HepG2 (cell line): ENCODE measurements around the gene LYPLA2. TPM values are rescaled to one million over a fixed set of nuclear protein-coding genes. Genes with fewer than 3 reads are reported as not detected.

Experiments
- FOXO1 ChIP-seq: sonication (generic); formaldehyde crosslinking; IDR thresholded peaks from 2 replicates; pipeline ENCODE4 v1.4.0; 2020; ENCODE audit warnings: missing genetic modification reagents
- HNRNPK ChIP-seq: fragments of 200-400 bp; formaldehyde crosslinking; IDR thresholded peaks from 2 replicates; pipeline ENCODE4 v1.6.1; 2018; ENCODE audit warnings: low read length, low read depth, moderate library complexity, mild to moderate bottlenecking; ENCODE audit not compliant: poor library complexity, severe bottlenecking
- HOXA3 ChIP-seq: sonication (generic); formaldehyde crosslinking; IDR thresholded peaks from 2 replicates; pipeline ENCODE4 v1.5.0; 2020; ENCODE audit warnings: missing genetic modification reagents
- KDM4B ChIP-seq: sonication (generic); formaldehyde crosslinking; IDR thresholded peaks from 2 replicates; pipeline ENCODE4 v1.4.0; 2020; ENCODE audit warnings: missing genetic modification reagents
- KDM5B ChIP-seq: sonication (generic); formaldehyde crosslinking; IDR thresholded peaks from 2 replicates; pipeline ENCODE4 v1.4.0; 2020; ENCODE audit warnings: missing genetic modification reagents, mild to moderate bottlenecking, borderline replicate concordance
- NCOA1 ChIP-seq: sonication (generic); formaldehyde crosslinking; IDR thresholded peaks from 2 replicates; pipeline ENCODE4 v1.9.0; 2021; ENCODE audit warnings: missing genetic modification reagents
- NFKBIZ ChIP-seq: IDR thresholded peaks from 2 replicates; pipeline ENCODE4 v1.6.1; 2018; ENCODE audit warnings: missing genetic modification reagents, missing compliant biosample characterization
- NFYB ChIP-seq: sonication (generic); formaldehyde crosslinking; IDR thresholded peaks from 2 replicates; pipeline ENCODE4 v1.4.0; 2020; ENCODE audit warnings: missing genetic modification reagents
- SMYD3 ChIP-seq: sonication (generic); formaldehyde crosslinking; IDR thresholded peaks from 2 replicates; pipeline ENCODE4 v1.8.1; 2023; ENCODE audit warnings: mild to moderate bottlenecking, missing genetic modification reagents
- SPEN ChIP-seq: sonication (generic); formaldehyde crosslinking; IDR thresholded peaks from 2 replicates; pipeline ENCODE4 v1.5.1; 2020; ENCODE audit warnings: low read depth, mild to moderate bottlenecking, missing genetic modification reagents
- THYN1 ChIP-seq: sonication (generic); formaldehyde crosslinking; IDR thresholded peaks from 2 replicates; pipeline ENCODE4 v1.8.1; 2023; ENCODE audit warnings: low read depth, mild to moderate bottlenecking, moderate library complexity, missing genetic modification reagents, borderline replicate concordance
- TMF1 ChIP-seq: sonication (generic); formaldehyde crosslinking; IDR thresholded peaks from 2 replicates; pipeline ENCODE4 v1.8.1; 2022; ENCODE audit warnings: low read depth, missing genetic modification reagents
- ZNF136 ChIP-seq: sonication (generic); formaldehyde crosslinking; IDR thresholded peaks from 2 replicates; pipeline ENCODE4 v1.8.1; 2022; ENCODE audit warnings: low read depth, mild to moderate bottlenecking, moderate library complexity, missing genetic modification reagents
- ZNF530 ChIP-seq: sonication (generic); formaldehyde crosslinking; IDR thresholded peaks from 2 replicates; pipeline ENCODE4 v1.5.0; 2020; ENCODE audit warnings: low read depth, mild to moderate bottlenecking, missing genetic modification reagents
- ZNF850 ChIP-seq: sonication (generic); formaldehyde crosslinking; conservative IDR thresholded peaks from 2 replicates; pipeline ENCODE4 v1.9.0; 2021; ENCODE audit warnings: mild to moderate bottlenecking, missing genetic modification reagents
- ZSCAN31 ChIP-seq: sonication (generic); formaldehyde crosslinking; IDR thresholded peaks from 2 replicates; pipeline ENCODE4 v1.5.0; 2020; ENCODE audit warnings: low read depth, mild to moderate bottlenecking, missing genetic modification reagents
- polyA plus RNA-seq, 8 experiments: library from polyadenylated mRNA; depleted of rRNA in 3 of 8; stranded (reverse) in 7 of 8; unstranded in 1 of 8; fragments of >200 nt; fragmentation: Illumina TruSeq in 4 of 8; extraction: Trizol in 4 of 8; gene quantifications; 2 replicates each; pipeline versions ENCODE4 v1.2.1 to v1.2.3, GENCODE V29; 2011 to 2016; ENCODE audit warnings: low read depth in 4 of 8, missing spikeins in 1 of 8, mixed read lengths in 1 of 8; ENCODE audit not compliant: insufficient read depth in 1 of 8
- total RNA-seq, 5 experiments: library from RNA; depleted of rRNA; stranded (reverse); fragments of >200 nt; fragmentation: Illumina TruSeq; extraction: Trizol; gene quantifications; 2 replicates each; pipeline ENCODE4 v1.2.3, GENCODE V29; 2016; ENCODE audit warnings: low read depth in 1 of 5
- TF ChIP-seq, protein P1 (sequence below): sonication (generic); formaldehyde crosslinking; IDR thresholded peaks from 2 replicates; pipeline ENCODE4 v1.5.1; 2020; ENCODE audit warnings: mild to moderate bottlenecking, missing genetic modification reagents, moderate library complexity
- TF ChIP-seq, protein P2 (sequence below): sonication (generic); formaldehyde crosslinking; IDR thresholded peaks from 2 replicates; pipeline ENCODE4; 2020; ENCODE audit warnings: missing genetic modification reagents, mild to moderate bottlenecking, borderline replicate concordance
- TF ChIP-seq, protein P3 (sequence below): sonication (generic); formaldehyde crosslinking; IDR thresholded peaks from 2 replicates; pipeline ENCODE4 v1.5.0; 2020; ENCODE audit warnings: mild to moderate bottlenecking, missing genetic modification reagents
- TF ChIP-seq, protein P4 (sequence below): IDR thresholded peaks from 2 replicates; pipeline ENCODE4 v1.6.1; 2016; ENCODE audit warnings: missing compliant biosample characterization, missing genetic modification reagents, borderline replicate concordance

The LYPLA2 gene
- total and polyA plus RNA-seq, 2 of the 13 experiments (the other 11 are each of a cell fraction or from before 2014, with no cell fraction given) = 72.1 to 73.2 TPM

DNA sequence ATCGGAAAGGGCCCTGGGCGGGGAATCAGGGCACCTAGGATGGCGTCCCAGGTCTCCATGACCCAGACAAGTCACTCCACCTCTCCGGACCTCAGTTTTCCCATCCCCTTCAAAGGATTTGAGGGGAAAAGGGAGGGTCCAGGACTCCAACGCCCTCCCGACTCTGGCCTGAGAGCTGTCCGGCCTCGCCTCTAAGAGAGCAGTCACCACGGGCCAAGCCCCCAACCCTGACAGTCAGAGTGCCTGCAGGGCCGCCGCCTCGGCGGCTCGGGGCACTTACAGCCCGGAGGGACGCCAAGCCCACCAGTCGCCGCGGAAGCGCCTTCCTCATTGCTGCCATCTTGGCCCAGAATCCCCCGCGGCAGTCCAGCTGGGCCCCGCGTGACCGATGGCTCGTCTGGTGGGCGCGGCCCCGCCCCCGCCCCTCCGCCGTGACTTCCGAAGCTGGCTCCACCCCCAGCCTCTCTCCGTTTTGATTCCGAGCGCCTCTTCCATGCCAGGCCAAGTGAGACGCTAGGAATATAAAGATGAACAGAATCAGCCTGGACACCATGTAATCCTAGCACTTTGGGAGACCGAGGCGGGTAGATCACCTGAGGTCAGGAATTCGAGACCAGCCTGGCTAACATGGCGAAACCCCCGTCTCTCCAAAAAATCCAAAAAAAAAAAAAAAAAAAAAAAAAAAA lies 34.3 kb downstream of the LYPLA2 start, which contains the start of gene HMGCL (continued):
- TF ChIP-seq, protein P1, sequence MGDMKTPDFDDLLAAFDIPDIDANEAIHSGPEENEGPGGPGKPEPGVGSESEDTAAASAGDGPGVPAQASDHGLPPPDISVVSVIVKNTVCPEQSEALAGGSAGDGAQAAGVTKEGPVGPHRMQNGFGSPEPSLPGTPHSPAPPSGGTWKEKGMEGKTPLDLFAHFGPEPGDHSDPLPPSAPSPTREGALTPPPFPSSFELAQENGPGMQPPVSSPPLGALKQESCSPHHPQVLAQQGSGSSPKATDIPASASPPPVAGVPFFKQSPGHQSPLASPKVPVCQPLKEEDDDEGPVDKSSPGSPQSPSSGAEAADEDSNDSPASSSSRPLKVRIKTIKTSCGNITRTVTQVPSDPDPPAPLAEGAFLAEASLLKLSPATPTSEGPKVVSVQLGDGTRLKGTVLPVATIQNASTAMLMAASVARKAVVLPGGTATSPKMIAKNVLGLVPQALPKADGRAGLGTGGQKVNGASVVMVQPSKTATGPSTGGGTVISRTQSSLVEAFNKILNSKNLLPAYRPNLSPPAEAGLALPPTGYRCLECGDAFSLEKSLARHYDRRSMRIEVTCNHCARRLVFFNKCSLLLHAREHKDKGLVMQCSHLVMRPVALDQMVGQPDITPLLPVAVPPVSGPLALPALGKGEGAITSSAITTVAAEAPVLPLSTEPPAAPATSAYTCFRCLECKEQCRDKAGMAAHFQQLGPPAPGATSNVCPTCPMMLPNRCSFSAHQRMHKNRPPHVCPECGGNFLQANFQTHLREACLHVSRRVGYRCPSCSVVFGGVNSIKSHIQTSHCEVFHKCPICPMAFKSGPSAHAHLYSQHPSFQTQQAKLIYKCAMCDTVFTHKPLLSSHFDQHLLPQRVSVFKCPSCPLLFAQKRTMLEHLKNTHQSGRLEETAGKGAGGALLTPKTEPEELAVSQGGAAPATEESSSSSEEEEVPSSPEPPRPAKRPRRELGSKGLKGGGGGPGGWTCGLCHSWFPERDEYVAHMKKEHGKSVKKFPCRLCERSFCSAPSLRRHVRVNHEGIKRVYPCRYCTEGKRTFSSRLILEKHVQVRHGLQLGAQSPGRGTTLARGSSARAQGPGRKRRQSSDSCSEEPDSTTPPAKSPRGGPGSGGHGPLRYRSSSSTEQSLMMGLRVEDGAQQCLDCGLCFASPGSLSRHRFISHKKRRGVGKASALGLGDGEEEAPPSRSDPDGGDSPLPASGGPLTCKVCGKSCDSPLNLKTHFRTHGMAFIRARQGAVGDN (CRISPR knock-in tag) = peak; percentile 95
- TF ChIP-seq ZNF530 (CRISPR knock-in tag) (no peak), HNRNPK (peak; percentile 69), ZNF850 (no peak), NCOA1 (CRISPR knock-in tag) (no peak), ZNF136 (CRISPR knock-in tag) (peak; percentile 44; the same call in 1 of the 2 replicates), KDM4B (CRISPR knock-in tag) (0 out of 2 replicates have a peak, but pooled peaks have one; percentile 39), FOXO1 (CRISPR knock-in tag) (no peak), KDM5B (CRISPR knock-in tag) (peak; percentile 82), TMF1 (CRISPR knock-in tag) (no peak), HOXA3 (CRISPR knock-in tag) (peak; percentile 95), ZSCAN31 (CRISPR knock-in tag) (peak; percentile 93), NFKBIZ (CRISPR knock-in tag) (peak; percentile 63; the same call in 1 of the 2 replicates), SPEN (CRISPR knock-in tag) (peak; percentile 78), NFYB (no peak), THYN1 (CRISPR knock-in tag) (no peak), SMYD3 (CRISPR knock-in tag) (0 out of 2 replicates have a peak, but pooled peaks have one; percentile 57)
- TF ChIP-seq, protein P2, sequence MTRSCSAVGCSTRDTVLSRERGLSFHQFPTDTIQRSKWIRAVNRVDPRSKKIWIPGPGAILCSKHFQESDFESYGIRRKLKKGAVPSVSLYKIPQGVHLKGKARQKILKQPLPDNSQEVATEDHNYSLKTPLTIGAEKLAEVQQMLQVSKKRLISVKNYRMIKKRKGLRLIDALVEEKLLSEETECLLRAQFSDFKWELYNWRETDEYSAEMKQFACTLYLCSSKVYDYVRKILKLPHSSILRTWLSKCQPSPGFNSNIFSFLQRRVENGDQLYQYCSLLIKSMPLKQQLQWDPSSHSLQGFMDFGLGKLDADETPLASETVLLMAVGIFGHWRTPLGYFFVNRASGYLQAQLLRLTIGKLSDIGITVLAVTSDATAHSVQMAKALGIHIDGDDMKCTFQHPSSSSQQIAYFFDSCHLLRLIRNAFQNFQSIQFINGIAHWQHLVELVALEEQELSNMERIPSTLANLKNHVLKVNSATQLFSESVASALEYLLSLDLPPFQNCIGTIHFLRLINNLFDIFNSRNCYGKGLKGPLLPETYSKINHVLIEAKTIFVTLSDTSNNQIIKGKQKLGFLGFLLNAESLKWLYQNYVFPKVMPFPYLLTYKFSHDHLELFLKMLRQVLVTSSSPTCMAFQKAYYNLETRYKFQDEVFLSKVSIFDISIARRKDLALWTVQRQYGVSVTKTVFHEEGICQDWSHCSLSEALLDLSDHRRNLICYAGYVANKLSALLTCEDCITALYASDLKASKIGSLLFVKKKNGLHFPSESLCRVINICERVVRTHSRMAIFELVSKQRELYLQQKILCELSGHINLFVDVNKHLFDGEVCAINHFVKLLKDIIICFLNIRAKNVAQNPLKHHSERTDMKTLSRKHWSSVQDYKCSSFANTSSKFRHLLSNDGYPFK (CRISPR knock-in tag) = peak; percentile 84; the same call in 1 of the 2 replicates
- TF ChIP-seq, protein P3, sequence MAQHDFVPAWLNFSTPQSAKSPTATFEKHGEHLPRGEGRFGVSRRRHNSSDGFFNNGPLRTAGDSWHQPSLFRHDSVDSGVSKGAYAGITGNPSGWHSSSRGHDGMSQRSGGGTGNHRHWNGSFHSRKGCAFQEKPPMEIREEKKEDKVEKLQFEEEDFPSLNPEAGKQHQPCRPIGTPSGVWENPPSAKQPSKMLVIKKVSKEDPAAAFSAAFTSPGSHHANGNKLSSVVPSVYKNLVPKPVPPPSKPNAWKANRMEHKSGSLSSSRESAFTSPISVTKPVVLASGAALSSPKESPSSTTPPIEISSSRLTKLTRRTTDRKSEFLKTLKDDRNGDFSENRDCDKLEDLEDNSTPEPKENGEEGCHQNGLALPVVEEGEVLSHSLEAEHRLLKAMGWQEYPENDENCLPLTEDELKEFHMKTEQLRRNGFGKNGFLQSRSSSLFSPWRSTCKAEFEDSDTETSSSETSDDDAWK (CRISPR knock-in tag) = no peak
- TF ChIP-seq, protein P4, sequence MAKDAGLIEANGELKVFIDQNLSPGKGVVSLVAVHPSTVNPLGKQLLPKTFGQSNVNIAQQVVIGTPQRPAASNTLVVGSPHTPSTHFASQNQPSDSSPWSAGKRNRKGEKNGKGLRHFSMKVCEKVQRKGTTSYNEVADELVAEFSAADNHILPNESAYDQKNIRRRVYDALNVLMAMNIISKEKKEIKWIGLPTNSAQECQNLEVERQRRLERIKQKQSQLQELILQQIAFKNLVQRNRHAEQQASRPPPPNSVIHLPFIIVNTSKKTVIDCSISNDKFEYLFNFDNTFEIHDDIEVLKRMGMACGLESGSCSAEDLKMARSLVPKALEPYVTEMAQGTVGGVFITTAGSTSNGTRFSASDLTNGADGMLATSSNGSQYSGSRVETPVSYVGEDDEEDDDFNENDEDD = 0 out of 2 replicates have a peak, but pooled peaks have one; percentile 47
